Stimulated activated CD8-positive, alpha-beta memory T cell treated with anti-CD3 and anti-CD28 coated beads, Interleukin-4, amount 100 ng/mL, for 4 hours (primary cell): Measurements from ENCODE around the gene SFSWAP.
"Not testable (repeated sequence)": the region's sequence is repeated elsewhere in the genome, so short reads cannot be mapped to it uniquely, and the experiment has no call there.

Source experiments
- DNase-seq, 2 donors: peaks; one replicate each; pipeline ENCODE4 v3.0.0-alpha.2; 2020; ENCODE audit warnings: low read depth in 2 of 2, low spot score in 1 of 2

SFSWAP gene

DNA sequence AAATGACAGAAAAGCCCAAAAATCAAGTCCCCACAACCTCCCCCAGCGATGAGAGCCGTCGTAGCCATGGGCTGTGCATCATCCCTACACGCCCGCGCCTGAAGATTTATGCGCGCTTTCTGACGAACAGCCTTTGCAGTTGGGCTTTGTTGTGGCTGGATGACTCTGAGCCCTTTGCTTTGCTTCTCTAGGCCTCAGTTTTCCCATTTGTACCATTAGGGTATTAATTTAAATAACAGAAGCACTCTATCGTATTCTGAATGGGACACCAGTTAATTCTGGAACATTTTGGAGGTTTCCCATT is 24.2 kb downstream of the SFSWAP start:
- no peak for DNase-seq

DNA sequence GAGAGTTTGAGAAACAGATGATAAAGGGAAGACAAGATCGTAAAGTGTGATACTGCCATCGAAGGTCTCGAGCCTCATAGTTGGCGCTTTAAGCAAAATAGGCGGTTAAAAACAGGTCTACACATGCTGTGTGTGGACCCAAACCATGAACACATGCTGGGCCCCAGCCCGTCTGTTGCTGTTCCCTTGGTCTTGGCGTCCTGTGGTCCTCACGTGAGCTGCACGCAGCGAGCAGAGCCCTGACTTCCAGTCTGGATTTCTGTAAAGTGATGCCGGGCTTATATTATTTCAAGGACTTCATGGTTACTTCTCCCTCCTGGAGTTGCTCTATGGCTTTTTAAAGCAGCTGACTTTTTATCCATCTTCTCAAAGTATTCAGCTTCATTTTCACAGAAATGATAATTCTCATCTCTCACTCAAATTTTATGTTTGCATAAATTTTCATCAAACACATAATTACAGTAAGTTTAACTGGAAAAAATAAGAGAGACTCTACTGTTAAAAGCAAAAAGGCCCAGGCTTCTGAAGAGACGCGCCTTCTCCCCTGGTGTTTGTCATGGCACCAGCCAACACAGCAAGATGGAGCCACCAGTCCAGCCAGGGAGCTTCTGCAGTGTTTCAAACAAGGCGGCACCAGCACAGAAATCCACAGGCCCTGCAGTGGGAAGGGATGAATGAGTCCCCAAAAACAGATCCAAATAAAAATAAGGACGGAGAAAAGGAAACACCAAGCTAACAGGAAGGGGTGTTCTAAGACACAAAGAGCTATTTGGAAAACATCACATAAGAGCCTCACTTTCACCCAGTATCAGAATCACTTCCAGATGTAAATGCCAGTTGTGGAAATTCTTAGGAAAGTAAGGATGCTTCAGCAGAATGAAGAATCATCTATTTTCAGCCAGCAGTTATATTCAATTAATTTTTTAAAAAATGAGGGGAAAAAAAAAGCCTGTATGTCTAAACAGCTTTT is 24.9 kb downstream of the SFSWAP start:
- no peak for DNase-seq

DNA sequence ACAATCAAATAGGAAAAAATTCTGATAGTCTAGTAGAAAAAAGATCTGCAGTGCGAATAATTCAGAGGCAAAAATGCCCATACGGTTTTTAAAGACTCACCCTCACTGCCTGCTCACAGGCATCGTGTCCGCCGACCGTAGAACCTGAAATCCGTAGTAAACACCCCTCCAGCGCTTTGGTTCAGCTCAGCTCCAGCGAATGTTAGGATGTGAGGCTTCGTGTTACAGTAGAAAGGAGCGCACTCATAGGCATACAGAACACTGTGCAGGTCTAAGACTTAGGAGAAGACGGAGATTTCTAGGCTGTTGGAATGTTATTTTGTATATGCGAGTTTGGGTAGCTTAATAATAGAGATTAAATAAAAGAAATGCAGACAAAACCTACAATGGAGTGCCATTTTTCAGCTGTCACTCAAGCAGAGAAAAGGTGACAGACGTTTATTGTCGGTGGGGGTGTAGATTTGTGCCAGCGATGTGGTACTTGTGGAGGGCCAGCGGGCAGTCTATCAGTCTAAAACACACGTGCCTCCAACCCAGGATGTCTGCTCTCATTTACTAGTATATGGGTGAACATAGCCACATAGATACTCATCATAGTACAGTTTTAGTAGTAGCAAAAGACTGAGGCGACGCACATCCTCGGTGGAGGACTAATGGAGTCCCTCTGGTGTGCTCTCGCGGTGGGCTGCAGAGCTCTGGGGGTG is 25.7 kb downstream of the SFSWAP start:
- DNase-seq, result no peak

GRCh38 chr12:131737150-131737827 is 26.4 kb downstream of the SFSWAP start:
- no peak for DNase-seq

GRCh38 chr12:131738196-131738595 is 27.3 kb downstream of the SFSWAP start:
- no peak for DNase-seq

GRCh38 chr12:131740626-131741025 is 29.7 kb downstream of the SFSWAP start:
- no peak for DNase-seq

DNA sequence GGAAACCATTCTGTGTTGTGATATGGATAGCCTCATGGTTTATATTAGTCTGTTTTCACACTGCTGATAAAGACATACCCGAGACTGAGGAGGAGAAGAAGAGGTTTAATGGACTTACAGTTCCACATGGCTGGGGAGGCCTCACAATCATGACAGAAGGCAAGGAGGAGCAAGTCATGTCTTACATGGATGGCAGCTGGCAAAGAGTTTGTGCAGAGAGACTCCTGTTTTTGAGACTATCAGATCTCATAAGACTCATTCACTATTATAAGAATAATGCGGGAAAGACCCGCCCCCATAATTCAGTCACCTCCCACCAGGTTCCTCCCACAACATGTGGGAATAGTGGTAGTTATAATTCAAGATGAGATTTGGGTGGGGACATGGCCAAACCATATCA is 31.9 kb downstream of the SFSWAP start:
- not testable (repeated sequence) for DNase-seq

GRCh38 chr12:131743410-131743809 is 32.5 kb downstream of the SFSWAP start:
- DNase-seq, result not testable (repeated sequence)

DNA sequence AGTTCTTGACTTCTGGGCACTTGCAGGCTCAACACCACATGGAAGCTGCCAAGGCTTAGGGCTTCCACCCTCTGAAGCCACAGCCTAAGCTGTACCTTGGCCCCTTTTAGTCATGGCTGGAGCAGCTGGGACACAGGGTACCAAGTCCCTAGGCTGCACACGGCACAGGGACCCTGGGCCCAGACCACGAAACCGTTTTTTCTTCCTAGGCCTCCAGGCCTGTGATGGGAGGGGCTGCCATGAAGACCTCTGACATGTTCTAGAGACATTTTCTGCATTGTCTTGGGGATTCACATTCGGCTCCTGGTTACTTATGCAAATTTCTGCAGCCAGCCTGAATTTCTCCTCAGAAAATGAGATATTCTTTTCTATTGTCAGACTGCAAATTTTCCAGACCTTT is 33.0 kb downstream of the SFSWAP start:
- DNase-seq, result not testable (repeated sequence)

DNA sequence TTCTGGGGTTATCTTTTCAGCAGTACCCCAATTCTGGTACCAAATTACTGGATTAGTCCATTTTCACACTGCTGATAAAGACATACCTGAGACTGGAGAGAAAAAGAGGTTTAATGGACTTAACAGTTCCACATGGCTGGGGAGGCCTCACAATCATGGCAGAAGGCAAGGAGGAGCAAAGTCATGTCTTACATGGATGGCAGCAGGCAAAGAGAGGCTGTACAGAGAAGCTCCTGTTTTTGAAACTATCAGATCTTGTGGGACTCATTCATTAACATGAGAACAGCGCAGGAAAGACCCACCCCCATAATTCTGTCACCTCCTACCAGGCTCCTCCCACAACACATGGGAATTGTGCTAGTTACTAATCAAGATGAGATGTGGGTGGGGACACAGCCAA is 33.8 kb downstream of the SFSWAP start:
- DNase-seq, result not testable (repeated sequence)

DNA sequence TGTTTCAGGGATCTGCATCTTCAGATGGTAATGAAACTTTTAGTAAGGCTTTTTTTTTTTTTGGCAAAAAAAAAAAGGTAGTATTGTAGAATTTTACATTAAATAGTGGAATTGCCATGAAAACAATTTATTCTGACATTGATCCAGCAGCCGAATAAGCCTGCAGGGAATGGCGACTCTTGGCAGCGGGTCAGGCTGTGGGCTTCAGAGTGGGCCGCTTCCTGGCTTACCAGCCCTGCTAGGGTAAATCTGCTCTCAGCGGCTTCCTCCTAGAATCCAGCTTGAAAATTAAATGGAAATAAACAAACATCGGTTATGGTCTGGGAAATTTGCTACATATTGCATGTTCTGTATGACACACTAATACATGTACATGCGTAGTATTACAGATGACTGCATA is 34.8 kb downstream of the SFSWAP start:
- no peak for DNase-seq

DNA sequence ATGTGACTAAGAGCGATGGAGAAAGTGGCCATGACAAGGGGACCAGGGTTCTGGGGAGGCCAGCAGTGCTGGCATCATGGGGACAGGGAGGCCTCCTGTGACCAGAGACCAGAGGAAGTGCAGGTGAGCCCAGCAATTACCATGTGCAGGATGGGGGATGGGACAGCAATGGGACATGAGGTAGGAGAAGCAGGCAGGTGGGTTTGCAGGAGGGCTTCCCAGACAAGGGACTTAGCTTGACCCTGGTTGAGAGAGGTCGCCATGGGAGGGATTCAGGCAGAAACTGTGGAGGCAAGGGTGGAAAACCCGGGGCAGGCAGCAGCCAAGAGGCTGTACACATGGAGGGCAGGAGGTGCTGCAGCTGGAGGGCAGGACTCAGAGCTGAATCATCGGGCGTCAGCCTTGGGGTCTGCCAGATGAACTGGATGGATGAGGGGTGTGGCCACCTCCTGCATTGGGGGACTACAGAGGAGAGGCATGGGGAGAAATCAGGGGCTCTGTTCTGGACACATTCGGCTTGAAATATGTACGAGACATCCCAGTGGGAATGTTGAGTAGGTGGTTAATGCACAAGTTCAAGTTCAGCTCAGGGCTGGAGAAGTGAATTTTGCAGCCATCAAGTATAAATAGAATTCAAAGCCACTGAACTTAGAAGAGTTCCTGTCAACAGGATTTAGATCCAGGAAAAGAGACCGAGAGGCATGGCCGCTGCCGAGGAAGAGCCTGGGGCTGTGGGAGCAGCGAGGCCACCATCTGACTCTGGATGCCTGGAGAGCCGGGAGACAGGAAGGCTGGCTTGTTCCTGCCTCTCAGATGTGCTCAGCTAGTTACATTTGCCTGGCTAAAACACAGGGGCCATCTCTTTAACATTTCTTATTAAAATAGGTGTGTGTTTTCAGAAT is 36.6 kb downstream of the SFSWAP start:
- DNase-seq, result no peak

DNA sequence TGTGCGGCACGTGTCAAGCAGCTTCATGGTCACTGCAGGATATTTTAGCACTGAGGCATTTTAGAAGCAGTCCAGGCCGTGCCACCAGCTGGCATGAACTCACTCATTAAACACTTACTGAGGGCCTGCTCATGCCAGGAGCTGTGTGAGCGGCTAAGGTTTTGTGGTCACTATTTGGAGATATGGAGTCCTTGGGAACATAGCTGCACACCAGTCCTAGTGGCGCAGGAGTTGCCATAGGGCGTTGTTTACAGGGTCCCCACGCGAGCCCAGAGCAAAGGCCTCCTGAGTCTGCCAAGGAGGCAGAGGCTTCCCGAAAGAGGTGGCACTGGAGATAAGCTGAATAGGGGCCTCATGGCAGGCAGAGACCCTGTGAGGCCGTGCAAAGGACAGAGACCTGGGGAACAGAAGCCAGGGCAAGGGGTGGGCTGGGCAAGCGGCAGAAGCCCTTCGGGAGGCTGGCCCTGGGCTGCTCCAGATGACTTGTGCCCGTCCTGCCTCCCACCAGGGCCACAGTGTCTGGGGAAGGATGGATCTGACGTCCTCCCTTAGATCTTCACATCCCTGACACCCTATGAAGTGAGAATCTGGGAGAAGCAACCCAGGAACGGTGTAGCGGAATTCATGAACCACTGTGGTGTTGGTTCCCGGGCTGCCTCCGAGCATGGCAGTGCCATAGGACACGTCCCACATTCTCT is 38.9 kb downstream of the SFSWAP start:
- no peak for DNase-seq

DNA sequence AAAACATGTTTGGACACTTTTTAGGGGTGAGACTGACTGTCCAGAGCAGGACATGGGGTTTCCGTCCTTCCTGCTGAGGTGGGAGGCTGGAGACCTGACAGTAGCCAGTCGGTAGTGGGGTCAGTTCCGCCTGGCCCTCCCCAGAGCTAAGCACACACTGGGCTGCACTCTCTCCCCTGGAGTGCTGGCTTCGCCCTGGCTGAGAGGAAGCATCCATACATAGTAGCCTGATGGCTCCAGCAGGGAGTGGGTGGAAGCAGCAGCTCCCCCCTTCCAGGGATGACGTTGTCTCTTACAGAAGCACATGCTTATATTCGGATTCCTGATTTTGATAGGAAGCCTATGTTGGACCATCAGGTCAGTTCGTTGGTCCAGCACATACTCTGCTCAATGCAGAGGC is 40.4 kb downstream of the SFSWAP start:
- DNase-seq, result no peak

- no peak for DNase-seq
Observed at GRCh38 chr12:131752451-131752850, 41.6 kb downstream of the SFSWAP start.

DNA sequence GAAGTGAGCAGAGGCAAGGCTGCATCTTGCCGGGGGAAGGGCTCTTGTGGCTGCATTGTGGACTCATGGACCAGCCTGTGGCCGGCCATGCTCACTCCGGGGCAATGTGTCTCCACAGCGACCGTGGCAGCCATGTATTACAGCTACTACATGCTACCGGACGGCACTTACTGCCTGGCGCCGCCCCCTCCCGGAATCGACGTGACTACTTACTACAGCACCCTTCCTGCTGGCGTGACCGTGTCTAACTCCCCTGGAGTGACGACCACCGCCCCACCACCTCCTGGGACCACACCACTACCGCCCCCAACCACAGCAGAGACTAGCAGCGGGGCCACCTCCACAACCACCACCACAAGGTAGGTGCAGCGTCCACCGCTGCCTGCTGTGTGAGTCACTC is 42.1 kb downstream of the SFSWAP start:
- no peak for DNase-seq

DNA sequence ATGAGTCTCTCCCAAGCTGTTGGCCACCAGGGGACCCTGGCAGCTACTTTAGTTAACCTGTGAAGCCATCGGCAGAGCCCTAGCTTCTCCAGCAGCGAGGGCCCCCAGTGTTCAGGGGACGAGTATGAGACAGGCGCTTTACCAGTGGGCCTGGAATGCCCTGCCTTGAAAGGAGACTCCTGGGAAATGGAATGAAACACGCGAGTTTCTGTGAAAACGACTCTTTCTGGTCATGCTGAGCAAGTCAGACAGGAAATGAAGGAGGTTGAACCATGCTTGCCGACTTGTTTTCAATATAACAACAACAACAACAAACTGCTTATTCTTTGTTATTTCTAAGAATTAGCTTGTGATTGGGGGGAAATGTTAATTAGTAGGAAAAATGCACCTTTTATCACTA is 42.9 kb downstream of the SFSWAP start:
- no peak for DNase-seq

DNA sequence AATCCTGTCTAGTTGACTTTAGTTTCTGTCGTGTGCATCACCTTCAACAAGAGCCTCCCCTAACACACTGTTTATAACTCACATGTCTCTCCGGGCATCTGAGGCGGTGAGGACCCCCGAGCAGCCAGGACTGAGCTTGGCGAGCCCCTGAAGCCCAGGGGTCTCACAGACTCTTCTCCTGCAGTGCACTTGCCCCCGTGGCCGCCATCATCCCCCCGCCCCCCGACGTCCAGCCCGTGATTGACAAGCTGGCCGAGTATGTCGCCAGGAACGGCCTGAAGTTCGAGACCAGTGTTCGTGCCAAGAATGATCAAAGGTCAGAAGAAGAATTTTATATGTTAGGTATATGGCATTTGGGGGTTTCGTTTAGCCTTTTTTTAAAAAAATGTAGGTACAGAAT is 43.3 kb downstream of the SFSWAP start:
- no peak for DNase-seq

DNA sequence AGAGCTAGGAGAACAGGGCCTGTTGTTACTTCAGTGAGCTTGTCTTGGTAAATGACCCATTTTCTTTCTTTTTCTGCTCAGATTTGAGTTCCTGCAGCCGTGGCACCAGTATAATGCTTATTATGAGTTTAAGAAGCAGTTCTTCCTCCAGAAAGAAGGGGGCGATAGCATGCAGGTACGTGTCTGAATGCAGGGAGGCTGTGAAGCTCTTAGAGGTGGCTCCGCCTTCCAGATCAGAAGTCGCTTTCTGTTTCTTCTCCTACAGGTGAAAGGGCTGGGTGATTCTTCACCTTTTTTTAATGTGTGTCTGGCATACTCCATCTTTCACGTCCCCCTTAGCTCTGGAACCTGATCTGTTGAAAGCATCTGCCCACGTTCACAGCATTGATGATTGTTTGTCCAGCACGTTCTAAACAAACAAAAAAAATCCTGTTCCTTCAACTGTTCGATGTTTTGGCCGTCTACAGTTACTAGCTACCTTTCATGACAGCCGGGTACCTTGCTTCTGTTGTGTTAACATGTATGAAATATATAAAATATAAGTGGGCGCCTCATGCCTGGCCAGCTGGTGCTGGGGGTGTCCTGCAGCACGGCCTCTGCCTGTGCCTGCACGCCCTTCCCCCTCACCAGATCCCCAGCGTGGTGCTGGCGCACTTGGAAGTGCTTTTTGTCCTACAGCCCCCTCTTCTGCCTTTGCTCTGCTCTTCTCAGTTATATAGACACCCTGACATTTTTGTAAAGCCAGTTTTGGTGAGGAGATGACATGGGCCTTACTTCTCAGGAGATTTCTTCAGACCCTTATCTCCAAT is 44.6 kb downstream of the SFSWAP start:
- DNase-seq, result no peak

GRCh38 chr12:131756441-131756840 is 45.6 kb downstream of the SFSWAP start:
- DNase-seq, result no peak
